ENCODE data around the gene KRTAP9-9.

GRCh38 chr17:41265078-41265477 is 9.9 kb downstream of the KRTAP9-9 start, which contains the start of gene KRTAP9-6:
- TF ChIP-seq CTCF (IDR thresholded peaks at IDR 0.05), result no peak
- no peak for TF ChIP-seq POLR2A (IDR thresholded peaks at IDR 0.05)
